Measurements from ENCODE around the gene ASCL3. TPM values are rescaled to one million over a fixed set of nuclear protein-coding genes. Genes with fewer than 3 reads are reported as not detected.

Gene ASCL3
- total and polyA plus RNA-seq, 2 experiments from 2014 or later: not detected

DNA sequence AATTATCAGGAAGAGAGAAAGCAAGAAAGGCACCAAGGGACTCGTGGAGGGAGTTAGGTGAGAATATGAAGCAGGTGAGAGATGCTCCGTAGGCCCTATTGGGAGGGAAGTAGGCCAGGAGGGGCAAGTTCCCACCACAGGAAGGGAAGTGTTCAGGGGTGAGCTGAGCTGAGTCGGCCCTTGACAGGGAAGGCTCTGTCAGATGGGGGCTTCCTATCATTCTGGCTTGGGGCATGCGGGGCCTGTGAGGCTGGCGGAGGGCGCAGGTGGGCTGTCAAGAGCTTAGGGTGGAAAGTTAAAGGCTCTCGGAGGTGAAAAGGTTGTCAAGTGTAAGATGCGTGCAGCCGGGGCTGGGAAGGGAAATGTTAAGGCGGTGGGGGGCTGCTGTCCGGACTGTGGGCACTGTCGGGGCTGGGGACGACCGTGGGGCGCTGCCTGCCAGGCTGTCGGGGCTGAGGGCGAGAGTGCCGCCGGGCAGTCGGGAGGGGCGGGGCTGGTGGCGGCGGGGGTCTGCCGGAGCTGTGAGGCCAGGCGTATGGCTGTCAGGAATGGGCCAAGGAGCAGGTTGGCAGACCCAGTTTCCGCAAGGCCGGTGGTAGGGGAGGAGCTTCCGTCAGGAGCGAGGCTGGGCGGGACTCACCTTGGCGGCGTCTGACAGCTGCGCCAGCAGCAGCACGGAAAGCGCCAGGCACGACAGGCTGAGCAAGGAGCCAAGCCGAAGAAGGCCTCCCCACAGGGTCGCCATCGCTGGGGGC lies 20.9 kb upstream of the ASCL3 start:
- Histone ChIP-seq H3K4me1 (ENCODE audit: insufficient read depth) (peaks cover 6% of the 10 kb centered on the region; the same call in 1 of the 2 replicates), H3K27ac (ENCODE audit: low read depth) (peak overlapping the region; percentile 95), H3K4me3 (peak overlapping the region; percentile 97), H2AFZ (peak overlapping the region; percentile 96), H3K79me2 (replicated peaks; ENCODE audit: insufficient read depth) (peaks cover 21% of the 10 kb centered on the region), H3K27me3 (ENCODE audit: insufficient read depth) (no peaks in the 10 kb centered on the region), H3K36me3 (ENCODE audit: insufficient read depth) (no peaks in the 10 kb centered on the region), H3F3A (replicated peaks; ENCODE audit: low read depth) (peaks cover 14% of the 10 kb centered on the region), H3K4me2 (peak overlapping the region; percentile 97), H4K20me1 (replicated peaks; ENCODE audit: insufficient read depth) (no peaks in the 10 kb centered on the region; the same call in 1 of the 2 replicates), H3K9me2 (ENCODE audit: insufficient read depth) (no peaks in the 10 kb centered on the region)
- H3K27me3 Mint-ChIP-seq (ENCODE audit: insufficient read depth, low read depth, poor library complexity): no peaks in the 10 kb centered on the region
- ATAC-seq (peak; percentile 84), DNase-seq (ENCODE audit: low spot score) (peak; percentile 92)
- TF ChIP-seq, protein P1, sequence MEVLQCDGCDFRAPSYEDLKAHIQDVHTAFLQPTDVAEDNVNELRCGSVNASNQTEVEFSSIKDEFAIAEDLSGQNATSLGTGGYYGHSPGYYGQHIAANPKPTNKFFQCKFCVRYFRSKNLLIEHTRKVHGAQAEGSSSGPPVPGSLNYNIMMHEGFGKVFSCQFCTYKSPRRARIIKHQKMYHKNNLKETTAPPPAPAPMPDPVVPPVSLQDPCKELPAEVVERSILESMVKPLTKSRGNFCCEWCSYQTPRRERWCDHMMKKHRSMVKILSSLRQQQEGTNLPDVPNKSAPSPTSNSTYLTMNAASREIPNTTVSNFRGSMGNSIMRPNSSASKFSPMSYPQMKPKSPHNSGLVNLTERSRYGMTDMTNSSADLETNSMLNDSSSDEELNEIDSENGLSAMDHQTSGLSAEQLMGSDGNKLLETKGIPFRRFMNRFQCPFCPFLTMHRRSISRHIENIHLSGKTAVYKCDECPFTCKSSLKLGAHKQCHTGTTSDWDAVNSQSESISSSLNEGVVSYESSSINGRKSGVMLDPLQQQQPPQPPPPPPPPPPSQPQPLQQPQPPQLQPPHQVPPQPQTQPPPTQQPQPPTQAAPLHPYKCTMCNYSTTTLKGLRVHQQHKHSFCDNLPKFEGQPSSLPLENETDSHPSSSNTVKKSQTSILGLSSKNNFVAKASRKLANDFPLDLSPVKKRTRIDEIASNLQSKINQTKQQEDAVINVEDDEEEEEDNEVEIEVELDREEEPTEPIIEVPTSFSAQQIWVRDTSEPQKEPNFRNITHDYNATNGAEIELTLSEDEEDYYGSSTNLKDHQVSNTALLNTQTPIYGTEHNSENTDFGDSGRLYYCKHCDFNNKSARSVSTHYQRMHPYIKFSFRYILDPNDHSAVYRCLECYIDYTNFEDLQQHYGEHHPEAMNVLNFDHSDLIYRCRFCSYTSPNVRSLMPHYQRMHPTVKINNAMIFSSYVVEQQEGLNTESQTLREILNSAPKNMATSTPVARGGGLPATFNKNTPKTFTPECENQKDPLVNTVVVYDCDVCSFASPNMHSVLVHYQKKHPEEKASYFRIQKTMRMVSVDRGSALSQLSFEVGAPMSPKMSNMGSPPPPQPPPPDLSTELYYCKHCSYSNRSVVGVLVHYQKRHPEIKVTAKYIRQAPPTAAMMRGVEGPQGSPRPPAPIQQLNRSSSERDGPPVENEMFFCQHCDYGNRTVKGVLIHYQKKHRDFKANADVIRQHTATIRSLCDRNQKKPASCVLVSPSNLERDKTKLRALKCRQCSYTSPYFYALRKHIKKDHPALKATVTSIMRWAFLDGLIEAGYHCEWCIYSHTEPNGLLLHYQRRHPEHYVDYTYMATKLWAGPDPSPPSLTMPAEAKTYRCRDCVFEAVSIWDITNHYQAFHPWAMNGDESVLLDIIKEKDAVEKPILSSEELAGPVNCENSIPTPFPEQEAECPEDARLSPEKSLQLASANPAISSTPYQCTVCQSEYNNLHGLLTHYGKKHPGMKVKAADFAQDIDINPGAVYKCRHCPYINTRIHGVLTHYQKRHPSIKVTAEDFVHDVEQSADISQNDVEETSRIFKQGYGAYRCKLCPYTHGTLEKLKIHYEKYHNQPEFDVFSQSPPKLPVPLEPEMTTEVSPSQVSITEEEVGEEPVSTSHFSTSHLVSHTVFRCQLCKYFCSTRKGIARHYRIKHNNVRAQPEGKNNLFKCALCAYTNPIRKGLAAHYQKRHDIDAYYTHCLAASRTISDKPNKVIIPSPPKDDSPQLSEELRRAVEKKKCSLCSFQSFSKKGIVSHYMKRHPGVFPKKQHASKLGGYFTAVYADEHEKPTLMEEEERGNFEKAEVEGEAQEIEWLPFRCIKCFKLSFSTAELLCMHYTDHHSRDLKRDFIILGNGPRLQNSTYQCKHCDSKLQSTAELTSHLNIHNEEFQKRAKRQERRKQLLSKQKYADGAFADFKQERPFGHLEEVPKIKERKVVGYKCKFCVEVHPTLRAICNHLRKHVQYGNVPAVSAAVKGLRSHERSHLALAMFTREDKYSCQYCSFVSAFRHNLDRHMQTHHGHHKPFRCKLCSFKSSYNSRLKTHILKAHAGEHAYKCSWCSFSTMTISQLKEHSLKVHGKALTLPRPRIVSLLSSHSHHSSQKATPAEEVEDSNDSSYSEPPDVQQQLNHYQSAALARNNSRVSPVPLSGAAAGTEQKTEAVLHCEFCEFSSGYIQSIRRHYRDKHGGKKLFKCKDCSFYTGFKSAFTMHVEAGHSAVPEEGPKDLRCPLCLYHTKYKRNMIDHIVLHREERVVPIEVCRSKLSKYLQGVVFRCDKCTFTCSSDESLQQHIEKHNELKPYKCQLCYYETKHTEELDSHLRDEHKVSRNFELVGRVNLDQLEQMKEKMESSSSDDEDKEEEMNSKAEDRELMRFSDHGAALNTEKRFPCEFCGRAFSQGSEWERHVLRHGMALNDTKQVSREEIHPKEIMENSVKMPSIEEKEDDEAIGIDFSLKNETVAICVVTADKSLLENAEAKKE (CRISPR knock-in tag; IDR thresholded peaks at IDR 0.05): no peak
- TF ChIP-seq JUNB (IDR thresholded peaks at IDR 0.05; ENCODE audit: unreplicated experiment) (no peak), EZH2phosphoT487 (IDR thresholded peaks at IDR 0.05; ENCODE audit: unreplicated experiment) (no peak), POLR2AphosphoS5 (IDR thresholded peaks at IDR 0.05; ENCODE audit: low read depth) (no peak), NANOG (IDR thresholded peaks at IDR 0.05; ENCODE audit: borderline replicate concordance) (no peak), EZH2 (IDR thresholded peaks at IDR 0.05; ENCODE audit: low read depth, unreplicated experiment) (no peak), ZNF331 (CRISPR knock-in tag; IDR thresholded peaks at IDR 0.05; ENCODE audit: low read depth) (no peak), CREB1 (CRISPR knock-in tag; IDR thresholded peaks at IDR 0.05; ENCODE audit: low read depth) (no peak), STAT1 (IDR thresholded peaks at IDR 0.05; ENCODE audit: unreplicated experiment) (no peak), ZNF114 (CRISPR knock-in tag; IDR thresholded peaks at IDR 0.05) (no peak)
- TF ChIP-seq, protein P2, sequence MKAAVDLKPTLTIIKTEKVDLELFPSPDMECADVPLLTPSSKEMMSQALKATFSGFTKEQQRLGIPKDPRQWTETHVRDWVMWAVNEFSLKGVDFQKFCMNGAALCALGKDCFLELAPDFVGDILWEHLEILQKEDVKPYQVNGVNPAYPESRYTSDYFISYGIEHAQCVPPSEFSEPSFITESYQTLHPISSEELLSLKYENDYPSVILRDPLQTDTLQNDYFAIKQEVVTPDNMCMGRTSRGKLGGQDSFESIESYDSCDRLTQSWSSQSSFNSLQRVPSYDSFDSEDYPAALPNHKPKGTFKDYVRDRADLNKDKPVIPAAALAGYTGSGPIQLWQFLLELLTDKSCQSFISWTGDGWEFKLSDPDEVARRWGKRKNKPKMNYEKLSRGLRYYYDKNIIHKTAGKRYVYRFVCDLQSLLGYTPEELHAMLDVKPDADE (IDR thresholded peaks at IDR 0.05): no peak
- TF ChIP-seq, protein P3, sequence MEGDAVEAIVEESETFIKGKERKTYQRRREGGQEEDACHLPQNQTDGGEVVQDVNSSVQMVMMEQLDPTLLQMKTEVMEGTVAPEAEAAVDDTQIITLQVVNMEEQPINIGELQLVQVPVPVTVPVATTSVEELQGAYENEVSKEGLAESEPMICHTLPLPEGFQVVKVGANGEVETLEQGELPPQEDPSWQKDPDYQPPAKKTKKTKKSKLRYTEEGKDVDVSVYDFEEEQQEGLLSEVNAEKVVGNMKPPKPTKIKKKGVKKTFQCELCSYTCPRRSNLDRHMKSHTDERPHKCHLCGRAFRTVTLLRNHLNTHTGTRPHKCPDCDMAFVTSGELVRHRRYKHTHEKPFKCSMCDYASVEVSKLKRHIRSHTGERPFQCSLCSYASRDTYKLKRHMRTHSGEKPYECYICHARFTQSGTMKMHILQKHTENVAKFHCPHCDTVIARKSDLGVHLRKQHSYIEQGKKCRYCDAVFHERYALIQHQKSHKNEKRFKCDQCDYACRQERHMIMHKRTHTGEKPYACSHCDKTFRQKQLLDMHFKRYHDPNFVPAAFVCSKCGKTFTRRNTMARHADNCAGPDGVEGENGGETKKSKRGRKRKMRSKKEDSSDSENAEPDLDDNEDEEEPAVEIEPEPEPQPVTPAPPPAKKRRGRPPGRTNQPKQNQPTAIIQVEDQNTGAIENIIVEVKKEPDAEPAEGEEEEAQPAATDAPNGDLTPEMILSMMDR (conservative IDR thresholded peaks at IDR 0.05; ENCODE audit: low read depth in 2 of 2): no peak
- TF ChIP-seq, protein P4, sequence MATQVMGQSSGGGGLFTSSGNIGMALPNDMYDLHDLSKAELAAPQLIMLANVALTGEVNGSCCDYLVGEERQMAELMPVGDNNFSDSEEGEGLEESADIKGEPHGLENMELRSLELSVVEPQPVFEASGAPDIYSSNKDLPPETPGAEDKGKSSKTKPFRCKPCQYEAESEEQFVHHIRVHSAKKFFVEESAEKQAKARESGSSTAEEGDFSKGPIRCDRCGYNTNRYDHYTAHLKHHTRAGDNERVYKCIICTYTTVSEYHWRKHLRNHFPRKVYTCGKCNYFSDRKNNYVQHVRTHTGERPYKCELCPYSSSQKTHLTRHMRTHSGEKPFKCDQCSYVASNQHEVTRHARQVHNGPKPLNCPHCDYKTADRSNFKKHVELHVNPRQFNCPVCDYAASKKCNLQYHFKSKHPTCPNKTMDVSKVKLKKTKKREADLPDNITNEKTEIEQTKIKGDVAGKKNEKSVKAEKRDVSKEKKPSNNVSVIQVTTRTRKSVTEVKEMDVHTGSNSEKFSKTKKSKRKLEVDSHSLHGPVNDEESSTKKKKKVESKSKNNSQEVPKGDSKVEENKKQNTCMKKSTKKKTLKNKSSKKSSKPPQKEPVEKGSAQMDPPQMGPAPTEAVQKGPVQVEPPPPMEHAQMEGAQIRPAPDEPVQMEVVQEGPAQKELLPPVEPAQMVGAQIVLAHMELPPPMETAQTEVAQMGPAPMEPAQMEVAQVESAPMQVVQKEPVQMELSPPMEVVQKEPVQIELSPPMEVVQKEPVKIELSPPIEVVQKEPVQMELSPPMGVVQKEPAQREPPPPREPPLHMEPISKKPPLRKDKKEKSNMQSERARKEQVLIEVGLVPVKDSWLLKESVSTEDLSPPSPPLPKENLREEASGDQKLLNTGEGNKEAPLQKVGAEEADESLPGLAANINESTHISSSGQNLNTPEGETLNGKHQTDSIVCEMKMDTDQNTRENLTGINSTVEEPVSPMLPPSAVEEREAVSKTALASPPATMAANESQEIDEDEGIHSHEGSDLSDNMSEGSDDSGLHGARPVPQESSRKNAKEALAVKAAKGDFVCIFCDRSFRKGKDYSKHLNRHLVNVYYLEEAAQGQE (IDR thresholded peaks at IDR 0.05; ENCODE audit: unreplicated experiment): no peak
- H3K36me3 Mint-ChIP-seq (ENCODE audit: low read depth): no peaks in the 10 kb centered on the region; the same call in 2 of the 3 replicates
- peak overlapping the region; percentile 55; the same call in 1 of the 2 replicates for H3K27ac Mint-ChIP-seq
- H3K4me3 Mint-ChIP-seq: peak overlapping the region; percentile 90
- no peaks in the 10 kb centered on the region for H3K9me3 Mint-ChIP-seq
- H3K4me1 Mint-ChIP-seq: peaks cover 14% of the 10 kb centered on the region
